K562 (cell line): Measurements from ENCODE around the gene SIGLEC1. TPM values are rescaled to one million over a fixed set of nuclear protein-coding genes. Genes with fewer than 3 reads are reported as not detected.

ENCODE experiments used
- ATAC-seq: fragments of 200-7000 bp; cut with Tn5 transposase; 3 replicates; pipeline ENCODE4 v1.9.1; 2020; ENCODE audit warnings: moderate library complexity
- BruUV-seq: library from RNA; stranded (reverse); fragments of 400-500 nt; replicated peaks from 2 replicates; lab custom pipeline; 2021; lab: Mats Ljungman, UMichigan
- CTCF ChIA-PET: fragments of 300-600 bp; formaldehyde crosslinking; extraction: SDS; loops from one replicate; lab custom pipeline; 2021; ENCODE audit warnings: low intra/inter-chr PET ratio; lab: Yijun Ruan, JAX
- POLR2A ChIA-PET: fragments of 300-600, 350-650 bp; sonication (Branson Sonifier 250); formaldehyde crosslinking; extraction: SDS; loops from one replicate; lab custom pipeline; 2021; ENCODE audit warnings: antibody characterized with exemption, inconsistent platforms; lab: Yijun Ruan, JAX
- DNase-seq, 4 experiments: peaks; one replicate each; pipeline versions ENCODE4 v3.0.0 to v3.0.0-alpha.2; 2011 to 2018; ENCODE audit warnings: low spot score in 3 of 4, mixed read lengths in 3 of 4; ENCODE audit errors: extremely low read depth in 1 of 4
- FAIRE-seq: peaks from 2 replicates; lab custom pipeline; 2011; peaks lifted over from hg19 to GRCh38; lab: Jason Lieb, UNC
- H2AFZ ChIP-seq: 2 replicates; pipeline ENCODE4 v1.6.0; 2011; ENCODE audit warnings: low read depth, low read length, control low read depth, inconsistent platforms
- H3K27ac ChIP-seq: fragments of 200-600 bp; 3 replicates; pipeline ENCODE4 v1.8.0; 2011; ENCODE audit warnings: low read depth, mild to moderate bottlenecking, control low read depth, inconsistent platforms, low read length, moderate library complexity, mixed read lengths; ENCODE audit errors: extremely low read depth
- H3K27me3 ChIP-seq, 2 experiments: fragments of 300-600 bp in 1 of 2; 2 replicates in 1 of 2; 3 replicates in 1 of 2; pipeline versions ENCODE4 v1.6.0 to v1.8.0; 2011; ENCODE audit warnings: inconsistent platforms in 2 of 2, low read length in 2 of 2, mild to moderate bottlenecking in 1 of 2, mixed read lengths in 1 of 2, moderate library complexity in 1 of 2; ENCODE audit not compliant: control insufficient read depth in 2 of 2, insufficient read depth in 2 of 2
- H3K36me3 ChIP-seq: fragments of 300-600 bp; 3 replicates; pipeline ENCODE4 v1.8.0; 2011; ENCODE audit warnings: mild to moderate bottlenecking, low read length, inconsistent platforms; ENCODE audit not compliant: control insufficient read depth, insufficient read depth
- H3K4me1 ChIP-seq, 2 experiments: fragments of 200-600 bp in 1 of 2; replicated peaks in 1 of 2; 2 replicates in 1 of 2; 3 replicates in 1 of 2; pipeline versions ENCODE4 v1.5.1 to v1.8.0; 2011; ENCODE audit warnings: inconsistent platforms in 2 of 2, low read length in 2 of 2, mild to moderate bottlenecking in 1 of 2, mixed read lengths in 1 of 2, moderate library complexity in 1 of 2; ENCODE audit not compliant: control insufficient read depth in 2 of 2, insufficient read depth in 2 of 2
- H3K4me2 ChIP-seq: 2 replicates; pipeline ENCODE4 v1.6.1; 2011; ENCODE audit warnings: low read length, control low read depth, inconsistent platforms, mixed read lengths; ENCODE audit not compliant: insufficient read depth
- H3K4me3 ChIP-seq: fragments of 200-600 bp; sonication (generic), shearing (Covaris generic); 2 replicates; pipeline ENCODE4 v1.5.1; 2016; ENCODE audit warnings: control low read depth, inconsistent platforms
- H3K79me2 ChIP-seq: fragments of 200-600 bp; 3 replicates; pipeline ENCODE4 v1.8.0; 2011; ENCODE audit warnings: low read length, inconsistent platforms; ENCODE audit not compliant: control insufficient read depth, insufficient read depth
- H3K9ac ChIP-seq, 2 experiments: 2 replicates each; pipeline versions ENCODE4 v1.6.0 to v1.6.1; 2011; ENCODE audit warnings: low read depth in 2 of 2, low read length in 2 of 2, control low read depth in 1 of 2, inconsistent platforms in 1 of 2, mild to moderate bottlenecking in 1 of 2, mixed read lengths in 1 of 2; ENCODE audit not compliant: insufficient read depth in 1 of 2
- H3K9me1 ChIP-seq: one replicate; pipeline ENCODE4 v1.6.0; 2011; ENCODE audit warnings: inconsistent platforms, mild to moderate bottlenecking, low read length, moderate library complexity; ENCODE audit not compliant: control insufficient read depth, insufficient read depth
- H3K9me3 ChIP-seq: replicated peaks from 2 replicates; pipeline ENCODE4 v1.5.1; 2011; ENCODE audit warnings: low read depth, low read length, inconsistent platforms; ENCODE audit not compliant: control insufficient read depth, insufficient read depth
- H4K20me1 ChIP-seq: replicated peaks from 2 replicates; pipeline ENCODE4 v1.6.1; 2011; ENCODE audit warnings: low read length, inconsistent platforms, mixed read lengths; ENCODE audit not compliant: control insufficient read depth, insufficient read depth
- CEBPG ChIP-seq, 3 experiments: fragments of 200-800 bp in 1 of 3; sonication (Bioruptor generic) in 1 of 3; sonication (generic) in 1 of 3; formaldehyde crosslinking in 1 of 3; IDR thresholded peaks in 2 of 3; conservative IDR thresholded peaks in 1 of 3; 2 replicates each; pipeline versions ENCODE4 v1.6.1 to v1.8.0; 2016 to 2022; ENCODE audit warnings: missing compliant biosample characterization in 2 of 3, missing genetic modification characterization in 2 of 3, mild to moderate bottlenecking in 1 of 3, missing genetic modification reagents in 1 of 3
- MAX ChIP-seq: sonication (generic); formaldehyde crosslinking; IDR thresholded peaks from 2 replicates; pipeline ENCODE4 v1.9.0; 2022; ENCODE audit warnings: mild to moderate bottlenecking, missing genetic modification reagents
- XRCC4 ChIP-seq: IDR thresholded peaks from one replicate; pipeline ENCODE4 v1.6.1; 2011; ENCODE audit not compliant: insufficient read depth, insufficient read length; ENCODE audit errors: extremely low read depth
- YY1 ChIP-seq, 3 experiments: IDR thresholded peaks; 2 replicates each; pipeline ENCODE4 v1.6.1; 2011; ENCODE audit warnings: low read length in 2 of 3, mild to moderate bottlenecking in 2 of 3, moderate library complexity in 2 of 3, borderline replicate concordance in 1 of 3, control low read depth in 1 of 3, low read depth in 1 of 3; ENCODE audit not compliant: insufficient read depth in 3 of 3, insufficient replicate concordance in 2 of 3, control insufficient read depth in 1 of 3, insufficient read length in 1 of 3; ENCODE audit errors: extremely low read depth in 1 of 3
- WGBS: fragments of 100-300 bp; shearing (Covaris generic); methylation state at CpG from one replicate; pipeline ENCODE4 v1.1.6; 2016; ENCODE audit warnings: low coverage, mixed read lengths; ENCODE audit not compliant: insufficient coverage; ENCODE audit errors: missing lambda C conversion rate; 5-methylcytosine and 5-hydroxymethylcytosine counted together
- in situ Hi-C: fragments of 300-500 bp; cut with MboI; formaldehyde crosslinking; loops from 4 replicates; pipeline ENCODE4 v1.15.0; 2018; ENCODE audit warnings: inconsistent platforms, mixed read lengths
- intact Hi-C: fragments of 100-400 bp; cut with micrococcal nuclease; formaldehyde crosslinking; loops from 2 replicates; pipeline ENCODE4 v1.14.2; 2022
- polyA plus RNA-seq, 8 experiments: library from polyadenylated mRNA; depleted of rRNA in 4 of 8; stranded (reverse) in 5 of 8; unstranded in 3 of 8; fragments of >200 nt; fragmentation: Nextera tagmentation in 2 of 8; fragmentation: Illumina TruSeq in 1 of 8; extraction: Ambion mirVana in 2 of 8; extraction: Trizol in 1 of 8; gene quantifications; 2 replicates each; pipeline versions ENCODE4 v1.2.1 to v1.2.3, GENCODE V29; 2011 to 2014; ENCODE audit warnings: inconsistent platforms in 1 of 8, missing spikeins in 1 of 8
- total RNA-seq, 7 experiments: library from RNA; depleted of rRNA in 6 of 7; stranded (reverse); fragments of >200 nt in 6 of 7; fragmentation: Illumina TruSeq in 2 of 7; extraction: Trizol in 2 of 7; gene quantifications; 2 replicates each; pipeline versions ENCODE4 v1.2.1 to v1.2.3, GENCODE V29; 2011 to 2021; ENCODE audit warnings: low replicate concordance in 1 of 7

SIGLEC1 gene
- total and polyA plus RNA-seq, 9 of the 15 experiments (the other 6 are each of a cell fraction or from before 2014, with no cell fraction given), result 0.05 to 0.07 TPM; not detected in 7

- Histone ChIP-seq H3K36me3 (no peaks in the 10 kb centered on the region), H3K9me3 (no peaks in the 10 kb centered on the region), H3K4me2 (no peak overlapping the region), H3K9me1 (no peaks in the 10 kb centered on the region), H3K4me3 (no peak overlapping the region), H2AFZ (no peak overlapping the region), H3K27ac (no peak overlapping the region), H3K27me3 (peaks cover 0 to 42% of the 10 kb centered on the region in 2 experiments; a peak in 3 of 5 replicates), H3K79me2 (no peaks in the 10 kb centered on the region), H4K20me1 (no peaks in the 10 kb centered on the region), H3K4me1 (peaks cover 0 to 15% of the 10 kb centered on the region in 2 experiments; a peak in 2 of 5 replicates), H3K9ac (no peak overlapping the region)
- ATAC-seq, result no peak
- no peak for FAIRE-seq
- ChIA-PET POLR2A (interaction anchor here (0.7 kb wide), 1 partner anchor 1458 kb away, joined by 3 read pairs; no protein-coding TSS in a partner anchor), CTCF (no interaction called here)
- TF ChIP-seq YY1 (IDR thresholded peaks at IDR 0.05; ENCODE audit: borderline replicate concordance in 1 of 3, control insufficient read depth in 1 of 3, extremely low read depth in 1 of 3, insufficient read depth in 3 of 3, insufficient read length in 1 of 3, insufficient replicate concordance in 2 of 3, low read depth in 1 of 3, low read length in 2 of 3) (no peak), CEBPG (CRISPR knock-in tag; IDR thresholded peaks at IDR 0.05) (0 out of 2 replicates have a peak, but pooled peaks have one; percentile 5), CEBPG (tag; conservative IDR thresholded peaks at IDR 0.05 in 1 of 2, IDR thresholded peaks at IDR 0.05 in 1 of 2) (no peak), MAX (0 out of 2 replicates have a peak, but pooled peaks have one; percentile 21), XRCC4 (no peak)
- in situ Hi-C loops, result no loop called here
- intact Hi-C loops, result no loop called here
- 29% methylated on average over 6 of the region's 6 CpGs for WGBS
- no TSS peak for BruUV-seq
- no peak for DNase-seq
Measured at GRCh38 chr20:3698591-3699001, 13.8 kb downstream of the SIGLEC1 start.
